ENCODE measurements around the gene GNAQ.
"Not testable (repeated sequence)": the region's sequence is repeated elsewhere in the genome, so short reads cannot be mapped to it uniquely, and the experiment has no call there.

GNAQ gene

DNA sequence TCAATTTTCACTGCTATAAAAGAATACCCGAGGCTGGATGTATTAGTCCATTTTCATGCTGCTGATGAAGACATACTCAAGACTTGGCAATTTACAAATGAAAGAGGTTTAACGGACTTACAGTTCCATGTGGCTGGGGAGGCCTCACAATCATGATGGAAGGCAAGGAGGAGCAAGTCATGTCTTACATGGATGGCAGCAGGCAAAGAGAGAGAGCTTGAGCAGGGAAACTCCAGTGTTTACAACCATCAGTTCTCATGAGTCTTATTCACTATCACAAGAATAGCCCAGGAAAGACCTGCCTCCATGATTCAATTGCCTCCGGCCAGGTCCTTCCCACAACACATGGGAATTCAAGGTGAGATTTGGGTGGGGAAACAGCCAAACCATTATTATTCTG is 170.7 kb downstream of the GNAQ start:
- H3K27me3 ChIP-seq (ENCODE audit: control insufficient read depth in 1 of 2, insufficient read depth in 2 of 2, low read length in 2 of 2); H3K9me3 ChIP-seq (ENCODE audit: control insufficient read depth in 2 of 2, low read length in 2 of 2); H3K4me3 ChIP-seq (ENCODE audit: low read length in 2 of 2); H3K27ac ChIP-seq (ENCODE audit: low read length); H3K36me3 ChIP-seq (ENCODE audit: control insufficient read depth in 2 of 2, insufficient read depth in 2 of 2, low read length in 2 of 2); H3K4me1 ChIP-seq (ENCODE audit: control insufficient read depth, insufficient read depth, low read length); H3K9ac ChIP-seq (ENCODE audit: low read length in 2 of 2): not testable (repeated sequence)

DNA sequence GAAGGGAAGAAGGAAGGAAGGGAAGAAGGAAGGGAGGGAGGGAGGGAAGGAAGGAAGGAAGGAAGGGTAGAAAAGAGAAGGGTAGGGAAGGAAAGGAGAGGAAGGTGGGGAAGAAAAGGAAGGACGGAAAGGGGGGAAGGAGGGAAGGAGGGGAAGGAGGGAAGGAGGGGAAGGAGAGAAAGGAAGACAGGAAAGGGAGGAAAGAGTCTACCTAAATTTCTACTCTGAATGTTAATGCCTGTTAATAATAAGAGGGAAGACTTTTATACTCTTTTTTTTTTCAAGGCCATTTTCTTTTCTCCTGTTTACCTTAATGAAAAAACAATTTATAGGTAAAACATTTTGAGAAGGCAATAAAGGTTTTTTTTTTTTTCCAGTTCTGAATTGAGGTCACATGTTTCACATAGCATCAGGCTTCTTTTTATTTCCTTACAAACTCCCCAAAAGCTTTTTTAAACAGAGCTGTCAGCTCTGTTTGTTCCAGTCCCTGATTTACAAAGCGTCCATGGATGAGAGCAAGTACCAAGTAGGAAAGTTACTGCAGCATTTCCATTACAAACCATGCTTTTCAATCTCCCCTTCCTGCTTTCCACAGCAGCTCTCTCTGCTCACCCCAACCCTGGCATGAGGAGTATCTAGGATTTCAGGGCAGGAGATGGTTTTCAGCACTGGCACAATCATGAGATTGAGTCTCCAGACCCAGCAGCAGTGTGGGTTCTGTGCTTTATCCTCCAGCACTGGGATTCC is 173.9 kb downstream of the GNAQ start:
- no peaks in the 10 kb centered on the region for H3K27me3 ChIP-seq (ENCODE audit: control insufficient read depth in 1 of 2, insufficient read depth in 2 of 2, low read length in 2 of 2)
- H3K9me3 ChIP-seq (ENCODE audit: control insufficient read depth in 2 of 2, low read length in 2 of 2): no peaks in the 10 kb centered on the region
- H3K4me1 ChIP-seq (ENCODE audit: control insufficient read depth, insufficient read depth, low read length): no peaks in the 10 kb centered on the region
- H3K36me3 ChIP-seq (ENCODE audit: control insufficient read depth in 2 of 2, insufficient read depth in 2 of 2, low read length in 2 of 2): no peaks in the 10 kb centered on the region
- no peak overlapping the region for H3K27ac ChIP-seq (ENCODE audit: low read length)
- H3K9ac ChIP-seq (ENCODE audit: low read length in 2 of 2): no peak overlapping the region
- H3K4me3 ChIP-seq (ENCODE audit: low read length in 2 of 2): no peak overlapping the region

DNA sequence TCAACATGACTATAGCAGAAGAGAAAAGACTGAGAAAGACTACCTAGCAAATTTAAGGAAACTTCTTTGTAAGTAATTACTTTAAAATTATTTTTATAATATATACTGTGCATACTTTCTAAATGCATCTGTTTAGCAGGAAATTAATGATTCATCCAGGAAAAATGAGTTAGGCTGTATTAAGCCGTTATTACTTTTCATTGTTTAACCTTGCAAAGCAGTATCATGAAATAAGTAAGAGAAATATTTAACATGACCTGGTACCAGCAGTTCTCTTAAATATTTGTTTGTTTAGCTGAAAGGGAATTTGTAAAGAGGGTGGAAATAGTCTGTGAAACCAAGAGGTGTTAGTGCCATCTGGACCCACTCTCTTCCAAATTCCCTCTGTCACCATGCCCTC is 175.0 kb downstream of the GNAQ start:
- Histone ChIP-seq H3K36me3 (ENCODE audit: control insufficient read depth in 2 of 2, insufficient read depth in 2 of 2, low read length in 2 of 2) (no peaks in the 10 kb centered on the region), H3K27me3 (ENCODE audit: control insufficient read depth in 1 of 2, insufficient read depth in 2 of 2, low read length in 2 of 2) (no peaks in the 10 kb centered on the region), H3K9ac (ENCODE audit: low read length in 2 of 2) (no peak overlapping the region), H3K4me1 (ENCODE audit: control insufficient read depth, insufficient read depth, low read length) (no peaks in the 10 kb centered on the region), H3K27ac (ENCODE audit: low read length) (no peak overlapping the region), H3K9me3 (ENCODE audit: control insufficient read depth in 2 of 2, low read length in 2 of 2) (no peaks in the 10 kb centered on the region), H3K4me3 (ENCODE audit: low read length in 2 of 2) (no peak overlapping the region)

DNA sequence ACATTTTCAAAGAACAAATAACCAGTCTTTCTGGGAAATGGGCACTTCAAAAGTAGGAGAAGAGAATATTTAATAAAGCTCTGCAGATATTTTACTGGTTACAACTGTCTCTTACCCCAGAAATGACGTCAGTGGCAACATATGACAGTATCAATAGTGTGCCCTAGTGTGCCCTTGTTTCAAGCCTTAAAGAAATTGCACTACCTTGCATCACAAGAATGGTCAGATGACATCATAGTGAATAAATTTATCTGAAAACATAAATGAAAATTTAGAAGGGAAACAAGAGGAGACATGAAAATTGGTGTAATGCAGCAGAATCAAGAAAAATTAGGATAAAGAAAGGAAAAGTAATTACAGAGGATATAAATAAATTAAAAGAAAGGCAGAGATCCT is 176.7 kb downstream of the GNAQ start:
- H3K9ac ChIP-seq (ENCODE audit: low read length in 2 of 2): no peak overlapping the region
- H3K27ac ChIP-seq (ENCODE audit: low read length): no peak overlapping the region
- no peaks in the 10 kb centered on the region for H3K9me3 ChIP-seq (ENCODE audit: control insufficient read depth in 2 of 2, low read length in 2 of 2)
- no peaks in the 10 kb centered on the region for H3K4me1 ChIP-seq (ENCODE audit: control insufficient read depth, insufficient read depth, low read length)
- H3K36me3 ChIP-seq (ENCODE audit: control insufficient read depth in 2 of 2, insufficient read depth in 2 of 2, low read length in 2 of 2): peaks cover 0 to 2% of the 10 kb centered on the region in 2 donors
- no peak overlapping the region for H3K4me3 ChIP-seq (ENCODE audit: low read length in 2 of 2)
- no peaks in the 10 kb centered on the region for H3K27me3 ChIP-seq (ENCODE audit: control insufficient read depth in 1 of 2, insufficient read depth in 2 of 2, low read length in 2 of 2)

DNA sequence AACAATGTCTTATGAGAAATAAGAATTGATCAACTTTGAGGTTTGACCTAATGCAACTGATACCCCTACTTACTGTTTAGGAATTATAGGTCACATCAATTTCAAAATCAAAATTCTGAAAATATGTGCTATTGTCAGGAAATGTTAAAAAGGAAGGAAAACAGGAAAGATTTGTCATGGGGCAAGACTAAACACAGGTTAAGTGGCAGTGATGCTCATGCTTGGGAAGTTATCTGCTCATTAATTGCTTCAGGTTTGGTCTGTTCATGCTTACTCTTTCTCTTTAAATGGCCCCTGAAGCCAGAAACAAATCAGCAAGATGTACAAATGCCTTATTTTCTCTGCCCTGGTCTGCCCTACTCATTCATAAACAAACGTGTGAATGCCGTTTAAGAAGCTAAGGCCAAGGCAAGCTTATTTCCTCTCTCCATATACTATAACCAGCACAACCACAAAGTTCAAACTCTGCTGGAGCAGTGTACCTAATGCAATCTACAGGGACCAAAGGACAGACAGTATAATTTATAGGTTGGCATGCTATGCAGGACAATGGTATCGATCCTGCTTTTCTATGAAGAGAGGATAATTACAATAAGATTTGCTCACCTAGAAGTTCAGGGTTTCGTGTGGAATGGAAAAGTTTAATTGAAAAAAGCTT is 177.2 kb downstream of the GNAQ start:
- Histone ChIP-seq H3K4me1 (ENCODE audit: control insufficient read depth, insufficient read depth, low read length) (no peaks in the 10 kb centered on the region), H3K36me3 (ENCODE audit: control insufficient read depth in 2 of 2, insufficient read depth in 2 of 2, low read length in 2 of 2) (peaks cover 0 to 2% of the 10 kb centered on the region in 2 donors), H3K4me3 (ENCODE audit: low read length in 2 of 2) (no peak overlapping the region), H3K27me3 (ENCODE audit: control insufficient read depth in 1 of 2, insufficient read depth in 2 of 2, low read length in 2 of 2) (no peaks in the 10 kb centered on the region), H3K9me3 (ENCODE audit: control insufficient read depth in 2 of 2, low read length in 2 of 2) (no peaks in the 10 kb centered on the region), H3K9ac (ENCODE audit: low read length in 2 of 2) (no peak overlapping the region), H3K27ac (ENCODE audit: low read length) (no peak overlapping the region)

DNA sequence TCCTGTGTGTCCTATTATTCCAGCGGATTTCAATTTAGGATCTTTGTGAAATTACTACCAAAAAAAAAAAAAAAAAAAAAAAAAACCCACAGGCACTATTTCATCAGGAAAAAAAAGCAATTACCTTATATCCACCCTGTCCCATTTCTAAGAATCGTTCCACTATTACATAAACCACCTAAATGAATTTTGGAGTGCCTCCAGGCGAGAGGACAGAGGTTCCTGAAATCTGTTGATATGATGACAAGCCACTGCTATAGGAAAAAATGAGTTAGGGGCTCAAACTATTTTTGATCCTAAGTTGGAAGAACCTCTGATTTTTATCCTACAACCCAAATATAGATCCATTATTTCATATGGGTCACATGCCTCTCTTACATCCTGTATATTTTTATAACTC is 177.9 kb downstream of the GNAQ start:
- Histone ChIP-seq H3K4me1 (ENCODE audit: control insufficient read depth, insufficient read depth, low read length) (no peaks in the 10 kb centered on the region), H3K9me3 (ENCODE audit: control insufficient read depth in 2 of 2, low read length in 2 of 2) (no peaks in the 10 kb centered on the region), H3K27me3 (ENCODE audit: control insufficient read depth in 1 of 2, insufficient read depth in 2 of 2, low read length in 2 of 2) (no peaks in the 10 kb centered on the region), H3K27ac (ENCODE audit: low read length) (no peak overlapping the region), H3K36me3 (ENCODE audit: control insufficient read depth in 2 of 2, insufficient read depth in 2 of 2, low read length in 2 of 2) (peaks cover 0 to 4% of the 10 kb centered on the region in 2 donors), H3K9ac (ENCODE audit: low read length in 2 of 2) (no peak overlapping the region), H3K4me3 (ENCODE audit: low read length in 2 of 2) (no peak overlapping the region)

DNA sequence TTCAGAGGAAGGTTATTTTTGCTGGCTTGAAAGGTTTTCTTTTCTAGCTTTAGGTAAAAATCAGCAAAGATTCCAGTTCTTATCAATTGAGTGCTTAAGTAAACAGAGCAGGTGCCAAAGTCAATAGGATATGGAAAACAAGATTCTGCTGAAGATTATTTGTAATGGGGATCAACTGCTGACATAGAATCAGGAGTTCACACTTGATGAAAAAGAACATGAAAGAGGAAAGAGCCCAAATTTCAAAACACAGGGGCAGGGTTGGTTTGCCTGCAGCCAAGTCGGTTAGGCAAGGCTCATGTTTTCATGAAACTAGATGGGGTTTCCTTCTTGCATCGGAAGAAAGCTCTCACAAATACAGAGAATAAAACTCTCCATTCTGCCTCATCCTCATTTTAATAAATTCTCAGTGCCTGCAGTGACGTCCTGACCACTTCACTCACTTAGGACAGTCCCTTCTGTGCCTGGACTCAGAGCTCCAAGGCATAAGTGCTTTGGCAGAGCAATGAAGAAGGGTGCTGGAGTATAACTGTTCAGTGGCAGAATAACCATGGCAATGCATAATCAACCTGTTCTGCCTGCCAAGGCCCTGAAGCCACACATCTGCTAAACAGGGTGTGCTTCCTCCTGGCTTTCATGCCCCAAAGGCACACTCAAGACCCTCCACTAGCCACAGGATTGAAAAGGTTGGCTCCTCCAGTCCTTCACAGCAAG is 179.6 kb downstream of the GNAQ start:
- Histone ChIP-seq H3K27me3 (ENCODE audit: control insufficient read depth in 1 of 2, insufficient read depth in 2 of 2, low read length in 2 of 2) (no peaks in the 10 kb centered on the region), H3K4me1 (ENCODE audit: control insufficient read depth, insufficient read depth, low read length) (peaks cover 8% of the 10 kb centered on the region), H3K9ac (ENCODE audit: low read length in 2 of 2) (no peak overlapping the region), H3K36me3 (ENCODE audit: control insufficient read depth in 2 of 2, insufficient read depth in 2 of 2, low read length in 2 of 2) (peaks cover 0 to 4% of the 10 kb centered on the region in 2 donors), H3K9me3 (ENCODE audit: control insufficient read depth in 2 of 2, low read length in 2 of 2) (no peaks in the 10 kb centered on the region), H3K27ac (ENCODE audit: low read length) (no peak overlapping the region), H3K4me3 (ENCODE audit: low read length in 2 of 2) (no peak overlapping the region)

DNA sequence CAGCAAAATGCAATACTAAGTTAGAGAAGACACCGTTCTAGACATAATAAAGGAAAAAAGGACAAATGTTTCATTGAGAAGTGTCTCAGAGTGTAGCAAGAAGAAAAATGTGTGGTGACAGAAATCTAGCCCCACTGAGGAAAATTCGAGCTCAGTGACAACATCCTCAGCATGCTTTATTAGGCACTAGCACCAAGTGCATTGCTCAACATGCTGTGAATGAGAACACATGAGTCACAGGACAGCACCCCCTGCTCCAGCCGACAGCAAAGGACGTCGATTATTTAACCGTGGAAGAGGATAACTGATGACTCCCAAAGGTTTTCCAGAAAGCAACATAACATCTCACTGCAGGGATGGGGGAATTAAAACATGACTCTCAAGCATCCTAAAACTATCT is 182.7 kb downstream of the GNAQ start:
- Histone ChIP-seq H3K4me1 (ENCODE audit: control insufficient read depth, insufficient read depth, low read length) (peaks cover 11% of the 10 kb centered on the region), H3K9ac (ENCODE audit: low read length in 2 of 2) (no peak overlapping the region)

DNA sequence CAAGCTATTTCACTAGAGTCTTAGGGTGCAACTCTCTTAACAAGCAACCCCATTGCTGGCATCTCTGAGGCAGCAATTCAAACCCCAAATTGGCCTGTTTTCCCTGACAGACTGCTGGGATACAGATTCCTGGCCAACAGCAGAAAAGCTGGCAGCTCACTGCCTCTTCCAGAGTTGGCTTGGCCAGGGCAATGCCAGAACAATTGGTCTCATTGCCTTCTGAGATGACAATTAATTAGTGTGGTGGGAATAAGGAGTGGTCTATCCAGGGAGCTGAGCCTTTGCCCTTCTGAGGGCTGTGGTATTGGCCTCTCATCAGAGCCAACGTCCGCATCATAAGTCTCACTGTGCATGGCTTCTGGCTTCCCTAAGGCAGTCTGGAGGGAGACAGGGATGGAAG is 183.2 kb downstream of the GNAQ start:
- H3K36me3 ChIP-seq (ENCODE audit: control insufficient read depth in 2 of 2, insufficient read depth in 2 of 2, low read length in 2 of 2): peaks cover 0 to 4% of the 10 kb centered on the region in 2 donors
- no peaks in the 10 kb centered on the region for H3K9me3 ChIP-seq (ENCODE audit: control insufficient read depth in 2 of 2, low read length in 2 of 2)
- H3K27me3 ChIP-seq (ENCODE audit: control insufficient read depth in 1 of 2, insufficient read depth in 2 of 2, low read length in 2 of 2): no peaks in the 10 kb centered on the region
- H3K9ac ChIP-seq (ENCODE audit: low read length in 2 of 2): no peak overlapping the region
- H3K4me3 ChIP-seq (ENCODE audit: low read length in 2 of 2): no peak overlapping the region
- H3K27ac ChIP-seq (ENCODE audit: low read length): peak overlapping the region; percentile 24
- peaks cover 11% of the 10 kb centered on the region for H3K4me1 ChIP-seq (ENCODE audit: control insufficient read depth, insufficient read depth, low read length)

More for the DNA sequence above, 182.7 kb downstream of the GNAQ start:
- Histone ChIP-seq H3K4me3 (ENCODE audit: low read length in 2 of 2) (no peak overlapping the region), H3K9me3 (ENCODE audit: control insufficient read depth in 2 of 2, low read length in 2 of 2) (no peaks in the 10 kb centered on the region), H3K27ac (ENCODE audit: low read length) (peak overlapping the region; percentile 24), H3K36me3 (ENCODE audit: control insufficient read depth in 2 of 2, insufficient read depth in 2 of 2, low read length in 2 of 2) (peaks cover 0 to 4% of the 10 kb centered on the region in 2 donors), H3K27me3 (ENCODE audit: control insufficient read depth in 1 of 2, insufficient read depth in 2 of 2, low read length in 2 of 2) (no peaks in the 10 kb centered on the region)

DNA sequence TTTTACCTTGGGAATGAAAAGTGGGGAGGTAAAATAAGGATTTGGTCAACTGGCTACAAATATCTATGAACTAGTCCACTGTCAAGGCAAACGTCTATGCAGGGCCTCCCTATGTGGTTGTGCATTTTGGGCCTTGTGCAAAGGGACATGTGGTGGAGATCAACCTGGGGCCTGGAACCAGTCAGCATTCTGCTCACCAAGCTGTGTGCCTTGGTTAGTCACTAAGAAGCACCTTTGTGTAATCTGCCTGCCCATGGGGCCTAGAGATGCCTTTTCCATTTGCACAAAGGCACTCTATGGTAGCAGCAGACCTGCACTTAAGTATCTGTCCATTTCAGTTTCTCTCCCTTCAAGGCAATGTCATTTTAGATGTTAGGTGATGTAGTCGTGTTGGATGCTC is 184.0 kb downstream of the GNAQ start:
- no peak overlapping the region for H3K27ac ChIP-seq (ENCODE audit: low read length)
- no peak overlapping the region for H3K4me3 ChIP-seq (ENCODE audit: low read length in 2 of 2)
- H3K9ac ChIP-seq (ENCODE audit: low read length in 2 of 2): no peak overlapping the region
- peaks cover 0 to 4% of the 10 kb centered on the region in 2 donors for H3K36me3 ChIP-seq (ENCODE audit: control insufficient read depth in 2 of 2, insufficient read depth in 2 of 2, low read length in 2 of 2)
- peaks cover 11% of the 10 kb centered on the region for H3K4me1 ChIP-seq (ENCODE audit: control insufficient read depth, insufficient read depth, low read length)
- no peaks in the 10 kb centered on the region for H3K9me3 ChIP-seq (ENCODE audit: control insufficient read depth in 2 of 2, low read length in 2 of 2)
- no peaks in the 10 kb centered on the region for H3K27me3 ChIP-seq (ENCODE audit: control insufficient read depth in 1 of 2, insufficient read depth in 2 of 2, low read length in 2 of 2)
